GM23248 (cell line): ENCODE results near the gene HSPA5.

Source experiments
- EZH2 ChIP-seq: fragments of 200-600 bp; sonication (generic); IDR thresholded peaks from 2 replicates; pipeline ENCODE4 v1.6.1; 2018; ENCODE audit warnings: antibody characterized with exemption, mild to moderate bottlenecking; ENCODE audit not compliant: insufficient read depth, poor library complexity, severe bottlenecking
- EZH2phosphoT487 ChIP-seq: fragments of 200-600 bp; sonication (generic); IDR thresholded peaks from 2 replicates; pipeline ENCODE4 v1.6.1; 2018; ENCODE audit warnings: antibody characterized with exemption, moderate library complexity, mild to moderate bottlenecking, low read depth; ENCODE audit not compliant: insufficient read depth

GRCh38 chr9:125218621-125219020 lies 22.5 kb downstream of the HSPA5 start:
- no peak for TF ChIP-seq EZH2phosphoT487
- no peak for TF ChIP-seq EZH2
